Stimulated activated CD4-positive, alpha-beta T cell treated with anti-CD3 and anti-CD28 coated beads, Interleukin-4, amount 100 ng/mL, for 1 hour (primary cell): ENCODE measurements around the gene PUM2.
A peak's percentile ranks its signal among the peaks of the same experiment; 100 is the strongest.
"Not testable (repeated sequence)": the region's sequence is repeated elsewhere in the genome, so short reads cannot be mapped to it uniquely, and the experiment has no call there.

ENCODE experiments used
- DNase-seq: peaks from one replicate; pipeline ENCODE4 v3.0.0-alpha.2; 2020

PUM2 gene

DNA sequence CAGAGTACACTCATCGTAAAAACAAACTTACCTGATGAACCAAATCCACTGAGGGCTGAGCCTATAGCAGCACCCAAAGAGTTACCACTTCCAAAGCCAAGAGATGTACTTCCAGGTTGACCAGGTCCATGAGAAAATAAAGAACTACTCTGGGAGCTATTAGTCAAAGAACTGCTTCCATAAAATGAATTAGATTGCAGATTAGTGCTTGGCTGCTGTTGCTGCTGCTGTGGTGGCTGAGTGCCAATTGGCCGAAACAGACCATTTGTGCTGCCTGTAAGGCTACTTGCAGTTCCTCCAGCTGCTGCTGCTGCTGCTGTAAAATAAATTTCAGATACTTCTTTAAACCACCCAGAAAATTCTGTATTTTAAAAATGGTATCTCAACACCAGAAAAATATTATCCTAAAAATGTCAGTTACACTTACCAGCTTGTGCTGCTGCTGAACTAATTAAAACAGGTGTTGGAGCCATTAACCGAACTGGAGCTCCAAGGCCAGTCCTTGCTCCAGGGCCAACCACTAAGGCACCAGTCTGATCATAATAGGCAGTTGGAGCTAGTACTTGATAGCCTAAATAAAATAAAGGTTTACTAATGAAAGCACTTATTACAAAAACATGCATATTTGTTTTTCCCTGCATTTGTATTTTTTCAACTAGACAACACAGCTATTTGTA is 67.6 kb downstream of the PUM2 start:
- DNase-seq: no peak

DNA sequence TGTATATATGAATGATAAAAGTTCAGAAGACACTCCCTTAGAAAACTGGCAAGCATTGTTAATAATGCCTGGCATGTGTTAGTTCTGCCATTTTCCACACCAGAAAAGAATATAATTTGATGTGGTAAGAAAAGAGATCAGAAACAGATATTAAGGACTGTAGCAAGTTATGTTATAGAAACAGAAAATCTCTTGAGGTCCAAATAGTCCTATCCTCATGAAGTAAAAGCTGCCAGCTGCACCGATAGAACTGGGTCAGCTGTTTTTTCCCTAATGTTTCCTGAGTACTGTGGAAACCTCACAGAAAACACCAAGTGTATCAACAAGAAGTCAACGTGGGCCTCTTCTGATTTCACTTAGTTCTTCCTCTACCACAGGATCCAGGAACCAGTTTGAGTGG is 68.8 kb downstream of the PUM2 start:
- DNase-seq: no peak

DNA sequence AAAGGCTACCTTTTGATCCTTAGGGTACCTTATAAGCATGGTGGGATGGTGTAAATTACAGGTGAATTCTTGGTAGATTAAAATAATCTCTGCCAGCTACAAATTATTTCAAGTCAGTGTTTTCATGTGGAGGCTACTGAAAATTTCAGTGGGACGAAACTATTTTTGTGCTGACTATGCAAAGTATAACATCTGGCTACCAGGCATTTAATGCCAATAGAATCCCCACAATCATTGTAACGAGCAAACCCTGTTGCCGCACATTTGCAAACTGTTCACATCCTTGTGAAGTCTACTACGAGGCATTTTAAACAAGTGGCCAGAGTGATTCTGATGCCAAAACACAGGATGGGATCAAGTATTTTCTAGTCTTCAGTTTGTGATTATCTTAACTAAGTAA is 77.6 kb downstream of the PUM2 start:
- DNase-seq: no peak

DNA sequence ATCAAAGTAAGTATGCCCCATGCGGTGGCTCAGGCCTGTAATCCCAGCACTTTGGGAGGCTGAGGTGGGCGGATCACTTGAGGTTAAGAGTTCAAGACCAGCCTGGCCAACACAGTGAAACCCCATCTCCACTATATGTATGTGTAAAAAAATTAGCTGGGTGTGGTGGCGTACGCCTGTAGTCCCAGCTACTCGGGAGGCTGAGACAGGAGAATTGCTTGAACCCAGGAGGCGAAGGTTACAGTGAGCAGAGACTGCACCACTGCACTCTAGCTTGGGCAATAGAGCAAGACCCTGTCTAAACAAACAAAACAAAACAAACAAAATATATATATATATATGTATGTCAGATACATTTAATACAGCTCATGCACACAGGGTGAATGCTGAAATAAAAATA is 82.3 kb downstream of the PUM2 start:
- DNase-seq: not testable (repeated sequence)

DNA sequence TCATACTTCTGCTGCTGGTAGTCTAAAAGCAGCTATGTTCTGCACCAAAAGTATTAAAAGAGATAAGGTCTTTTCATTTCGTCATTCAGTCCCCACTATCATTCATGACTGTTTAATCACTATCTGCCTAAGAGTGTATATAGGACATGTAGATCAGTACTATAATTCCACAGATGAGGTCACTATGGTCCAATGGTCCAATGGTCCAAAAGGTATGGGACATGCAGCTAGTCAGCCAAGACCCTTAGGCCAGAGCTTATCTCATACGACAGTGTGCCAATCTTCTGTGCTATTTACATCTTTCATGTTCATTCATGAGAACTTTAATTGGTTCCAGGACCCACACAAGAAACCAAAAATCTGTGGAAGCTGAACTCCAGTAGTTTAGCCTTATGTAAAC is 83.1 kb downstream of the PUM2 start:
- no peak for DNase-seq

DNA sequence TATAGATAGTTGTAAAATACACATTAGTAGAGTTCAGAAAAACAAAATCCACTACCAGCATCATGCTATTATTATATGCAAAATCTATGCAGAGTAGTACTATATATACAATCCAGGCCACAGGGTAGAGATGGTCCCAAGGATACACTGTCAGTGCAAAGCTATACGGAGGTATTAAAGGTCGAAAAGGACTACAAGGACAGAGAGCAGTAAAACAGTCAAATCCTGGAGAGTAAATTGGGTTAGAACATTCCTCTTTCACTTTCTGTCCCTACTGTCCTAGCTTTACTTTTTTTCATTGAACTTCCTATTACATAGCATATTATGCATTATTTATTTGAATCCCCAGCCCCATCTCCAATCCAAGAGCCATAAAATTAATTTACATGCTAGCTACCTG is 86.0 kb downstream of the PUM2 start:
- DNase-seq: no peak

DNA sequence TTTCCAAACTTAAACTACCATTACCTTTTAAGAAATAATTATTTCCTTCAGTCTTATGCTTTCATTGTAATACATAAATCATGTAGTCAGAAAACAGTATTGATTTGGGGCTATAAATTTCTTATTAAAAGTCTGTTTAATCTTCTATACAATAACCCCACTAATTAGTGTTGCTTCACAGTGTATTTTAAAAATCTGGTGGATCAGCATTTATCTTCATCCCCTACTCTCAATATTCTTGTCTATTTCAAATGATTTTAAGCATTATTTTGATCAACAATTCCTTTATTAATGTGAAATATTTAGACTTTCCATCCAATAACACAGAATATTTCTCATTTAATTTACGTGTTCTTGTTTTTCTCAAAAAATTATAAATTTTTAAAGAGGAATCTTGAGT is 93.2 kb downstream of the PUM2 start:
- DNase-seq: no peak

DNA sequence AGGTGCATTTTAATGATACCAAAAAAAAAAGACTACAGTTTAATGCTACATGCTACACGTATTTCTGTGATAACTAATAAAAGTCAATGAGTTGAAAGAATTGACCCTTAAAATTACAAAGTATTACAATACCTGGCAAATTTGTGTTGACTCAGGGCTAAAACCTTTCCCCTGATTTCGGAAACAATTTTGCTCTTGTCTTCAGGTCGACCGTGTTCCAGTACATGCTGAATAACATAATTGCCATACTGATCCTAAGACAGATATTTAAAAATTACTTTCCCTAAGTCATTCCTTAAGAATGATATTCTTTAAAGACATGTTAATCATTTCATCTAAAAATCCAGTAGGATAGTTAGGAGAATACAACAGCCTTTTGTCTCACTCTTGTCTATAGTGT is 95.9 kb downstream of the PUM2 start:
- no peak for DNase-seq

DNA sequence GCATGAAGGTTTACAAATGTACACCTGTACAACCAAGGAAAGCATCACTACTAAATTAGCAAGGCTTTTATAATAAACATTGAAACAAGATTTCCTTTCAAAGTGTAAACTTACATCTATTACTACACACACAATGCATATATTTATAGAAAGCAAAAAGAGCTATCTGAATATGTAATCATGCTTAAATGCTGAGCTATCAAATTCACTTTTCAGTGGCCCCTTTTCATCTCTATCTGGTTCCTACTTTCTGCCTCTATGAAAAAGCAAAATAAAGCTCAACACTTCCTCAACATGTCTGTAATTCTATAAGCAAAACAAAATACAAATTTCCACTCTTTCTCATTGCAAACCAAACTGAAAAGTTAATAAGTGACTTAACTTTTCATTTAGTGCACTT is 100.2 kb downstream of the PUM2 start:
- no peak for DNase-seq

DNA sequence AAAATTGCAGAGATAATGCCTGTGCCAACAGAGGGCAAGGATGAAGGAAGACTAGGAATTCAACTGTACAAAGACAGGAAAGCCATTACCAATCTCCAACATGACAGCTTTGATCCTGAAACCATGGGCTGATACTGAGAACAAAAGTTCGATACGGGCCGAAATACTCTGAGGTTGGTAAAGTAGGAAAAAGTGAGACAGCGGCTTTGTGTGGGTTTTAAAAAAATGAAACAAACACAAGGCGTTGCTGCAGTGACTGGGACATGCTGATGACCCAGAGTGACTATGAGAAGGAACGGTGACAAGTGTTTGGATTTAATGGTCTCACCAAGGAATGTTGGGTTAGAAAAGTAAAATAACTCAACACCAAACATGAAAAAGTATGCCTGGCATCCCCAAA is 101.5 kb downstream of the PUM2 start:
- DNase-seq: no peak

DNA sequence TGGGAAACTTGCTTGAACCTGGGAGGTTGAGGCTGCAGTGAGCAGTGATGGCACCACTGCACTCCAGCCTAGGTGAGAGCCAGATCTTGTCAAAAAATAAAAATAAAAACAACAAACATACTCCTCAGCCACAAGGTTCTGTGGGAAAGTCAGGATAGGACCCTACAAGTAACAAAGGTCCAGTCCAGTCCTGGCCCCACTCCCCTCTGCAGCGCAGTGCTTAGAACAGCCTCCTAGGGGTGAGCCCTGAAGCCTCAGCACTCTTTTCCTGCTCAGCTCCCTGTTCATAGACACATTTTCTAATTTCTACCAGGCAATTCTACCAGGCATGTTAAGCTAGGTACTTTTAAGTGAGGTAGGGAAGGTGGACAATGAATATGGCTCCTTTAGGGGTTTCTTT is 103.6 kb downstream of the PUM2 start:
- DNase-seq: no peak

DNA sequence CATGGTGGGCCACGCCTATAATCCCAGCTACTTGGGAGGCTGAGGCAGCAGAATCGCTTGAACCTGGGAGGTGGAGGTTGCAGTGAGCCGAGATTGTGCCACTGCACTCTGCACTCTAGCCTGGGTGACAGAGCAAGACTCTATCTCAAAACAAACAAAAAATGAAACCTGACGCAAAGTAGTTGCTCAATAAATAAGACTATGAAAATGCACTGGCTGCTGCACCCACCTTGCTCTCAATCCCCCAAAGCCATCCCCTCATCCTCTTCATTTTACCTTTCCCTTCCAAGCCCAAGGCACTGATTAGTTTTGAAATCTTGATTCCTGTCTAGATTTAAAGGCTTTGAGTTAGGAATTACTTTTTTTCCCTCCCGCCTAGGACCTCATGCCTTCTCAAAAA is 107.0 kb downstream of the PUM2 start:
- not testable (repeated sequence) for DNase-seq

DNA sequence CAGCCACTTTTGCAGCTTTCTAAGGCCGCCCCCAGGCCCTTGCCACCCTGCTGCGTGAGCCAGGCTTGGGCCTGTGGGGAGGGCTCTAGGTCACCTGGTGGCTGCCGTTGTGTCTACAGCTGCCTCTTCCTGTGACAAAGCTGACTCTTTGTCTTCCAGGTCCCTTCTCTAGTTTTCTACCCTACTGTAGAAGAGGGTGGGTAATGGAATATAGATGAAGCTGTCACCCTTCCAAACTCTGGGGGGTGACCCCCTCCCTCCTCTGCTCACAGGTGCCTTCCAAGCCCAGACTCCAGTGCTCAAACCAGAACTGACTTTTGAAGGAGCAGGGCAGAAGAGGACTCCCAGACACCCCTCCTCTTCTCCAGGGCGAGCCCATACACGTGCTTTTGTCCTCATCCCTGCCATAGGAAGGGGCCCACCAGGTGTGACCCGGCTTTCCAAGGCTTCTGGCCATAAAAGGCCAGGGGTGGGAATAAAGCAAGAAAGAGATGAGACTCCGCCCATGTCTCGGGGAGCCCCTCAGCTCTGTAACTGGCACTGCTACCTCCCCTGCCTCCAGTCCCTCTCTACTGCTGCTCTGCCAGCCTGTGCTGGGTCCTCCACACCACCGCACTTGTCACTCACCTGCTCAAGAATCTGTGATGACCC is 107.8 kb downstream of the PUM2 start:
- DNase-seq: no peak

DNA sequence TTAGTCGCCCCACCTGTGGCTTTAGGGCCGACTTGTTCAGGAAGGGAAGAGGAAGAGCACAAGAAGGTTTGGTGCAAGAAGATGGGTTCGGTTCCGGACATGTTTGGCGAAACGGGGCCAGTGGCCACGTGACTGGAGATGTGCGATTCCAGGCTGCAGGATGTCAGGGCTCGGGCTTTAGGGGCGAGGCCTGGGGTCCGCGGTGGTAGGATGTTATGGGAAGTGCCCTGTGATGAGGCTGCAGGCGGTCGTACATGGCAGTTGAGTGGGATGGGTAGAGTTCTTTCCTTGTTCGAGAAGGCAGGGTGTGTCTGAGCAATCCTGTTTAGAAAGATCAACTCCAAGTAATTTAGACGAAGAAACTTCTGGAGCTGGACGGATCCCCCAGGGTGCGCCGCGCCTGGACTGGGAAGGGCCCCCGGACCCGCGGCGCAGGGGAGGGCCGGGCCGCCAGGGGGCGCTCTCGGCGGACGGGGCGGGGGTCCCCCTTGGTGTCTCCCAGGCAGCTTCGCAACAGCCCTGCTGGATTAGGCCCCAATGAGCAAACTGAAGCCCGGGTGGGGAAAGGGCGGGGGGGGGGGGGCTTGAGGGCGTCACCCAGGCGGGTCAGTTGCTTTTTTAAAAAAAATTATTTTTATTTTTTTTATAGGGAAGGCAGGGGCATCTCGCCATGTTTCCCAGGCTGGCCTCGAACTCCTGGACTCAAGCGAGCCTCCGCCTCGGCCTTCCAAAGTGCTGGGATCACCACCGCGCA is 108.5 kb downstream of the PUM2 start:
- DNase-seq: peak; percentile 35

DNA sequence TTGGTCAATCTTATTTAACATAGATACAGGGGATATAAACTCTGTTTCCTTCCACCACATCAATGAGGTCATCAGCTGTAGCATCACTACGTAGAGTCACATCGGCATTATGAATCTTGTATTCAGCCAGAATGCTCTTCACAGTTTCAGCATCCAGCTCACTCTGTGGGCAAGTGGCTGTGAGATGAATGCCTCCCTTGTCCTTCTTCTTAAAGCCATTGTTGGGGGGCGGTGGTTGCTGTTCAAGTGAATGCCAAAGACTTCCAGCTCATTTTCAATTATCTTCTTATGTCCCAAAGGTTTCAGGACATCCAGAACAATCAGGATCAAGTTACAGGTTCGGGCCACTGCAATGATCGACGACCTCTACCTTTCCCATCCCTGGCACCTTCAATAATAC is 110.4 kb downstream of the PUM2 start:
- DNase-seq: not testable (repeated sequence)

DNA sequence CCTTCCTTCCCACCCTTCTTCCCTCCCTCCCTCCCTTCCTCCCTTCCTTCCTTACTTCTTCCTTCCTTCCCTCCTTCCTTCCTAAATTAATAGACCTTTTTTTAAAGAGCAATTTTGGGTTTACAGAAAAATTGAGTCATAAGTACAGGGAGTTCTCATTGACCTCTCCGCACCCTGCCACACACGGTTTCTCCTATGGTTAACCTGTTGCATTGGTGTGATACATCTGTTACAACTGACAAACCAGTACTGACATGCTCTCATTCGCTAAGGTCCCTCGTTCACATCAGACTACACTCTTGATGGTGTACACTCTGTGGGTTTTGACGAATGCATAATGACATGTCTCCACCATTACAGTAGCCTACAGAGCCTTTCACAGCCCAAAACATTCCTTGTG is 114.1 kb downstream of the PUM2 start:
- no peak for DNase-seq

DNA sequence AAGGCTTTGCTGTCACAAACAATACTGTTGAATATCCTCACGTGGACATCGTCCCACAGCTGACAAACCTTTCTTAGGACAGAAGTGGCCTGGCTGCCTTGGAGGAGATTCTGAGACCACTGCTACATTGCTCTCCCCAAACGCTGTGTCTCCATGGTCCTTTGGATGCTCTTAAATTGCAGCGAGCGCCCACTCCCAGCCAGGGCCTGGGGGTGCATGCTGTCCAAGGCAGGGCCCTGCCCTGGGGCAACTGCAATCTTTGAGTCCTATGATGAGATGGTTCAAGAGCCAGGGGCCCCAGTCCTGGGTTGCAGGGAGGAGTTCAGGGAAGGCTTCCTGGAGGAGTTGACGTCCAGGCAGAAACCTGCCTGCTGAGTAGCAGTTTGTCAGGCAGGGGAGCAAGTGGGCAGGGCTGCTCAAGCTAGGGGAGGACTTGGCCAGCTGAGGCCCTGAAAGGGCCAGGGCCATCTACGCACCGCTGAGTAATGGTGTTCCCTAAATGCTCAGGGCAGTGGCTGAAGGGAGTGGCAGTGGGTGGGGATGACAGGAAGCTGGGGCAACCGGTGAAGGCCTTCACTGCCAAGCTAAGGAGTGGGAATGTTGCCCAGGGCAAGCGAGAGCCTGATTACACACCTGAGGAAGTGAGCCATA is 114.9 kb downstream of the PUM2 start:
- DNase-seq: no peak

DNA sequence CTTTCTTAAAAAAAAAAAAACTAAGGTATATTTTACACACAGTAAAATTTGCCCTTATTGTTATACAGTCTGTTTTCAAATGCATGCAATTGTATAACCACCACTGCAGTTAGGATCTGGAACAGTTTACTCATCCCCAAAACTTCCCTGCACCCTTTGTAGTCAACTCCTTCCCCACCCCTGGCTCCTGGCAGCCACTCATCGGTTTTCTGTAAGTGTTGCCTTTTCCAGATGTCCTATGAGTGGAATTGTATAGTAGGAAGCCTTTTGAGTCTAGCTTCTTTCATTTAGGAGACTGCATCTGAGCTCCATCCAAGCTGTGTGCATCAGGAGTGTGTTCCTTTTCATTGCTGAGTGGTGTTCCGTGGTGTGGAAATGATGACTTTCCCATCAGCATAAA is 116.0 kb downstream of the PUM2 start:
- not testable (repeated sequence) for DNase-seq

DNA sequence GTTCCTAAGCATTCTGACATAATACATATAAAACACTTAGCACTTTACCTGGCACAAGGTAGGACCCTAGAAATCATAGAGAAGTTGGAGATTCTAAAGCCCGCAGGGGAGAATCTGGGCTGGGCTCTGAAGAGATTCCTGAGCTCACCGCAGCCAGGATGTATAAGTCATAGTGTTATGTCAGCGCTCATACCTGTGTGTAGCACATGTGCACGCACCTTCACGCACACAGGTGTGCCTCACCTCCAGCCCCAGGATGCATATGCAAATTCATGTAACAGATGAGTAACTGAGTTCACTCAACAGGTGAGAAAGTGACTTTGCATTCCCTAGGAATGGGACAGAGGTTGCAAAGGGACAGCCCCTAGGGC is 117.8 kb downstream of the PUM2 start:
- DNase-seq: no peak

DNA sequence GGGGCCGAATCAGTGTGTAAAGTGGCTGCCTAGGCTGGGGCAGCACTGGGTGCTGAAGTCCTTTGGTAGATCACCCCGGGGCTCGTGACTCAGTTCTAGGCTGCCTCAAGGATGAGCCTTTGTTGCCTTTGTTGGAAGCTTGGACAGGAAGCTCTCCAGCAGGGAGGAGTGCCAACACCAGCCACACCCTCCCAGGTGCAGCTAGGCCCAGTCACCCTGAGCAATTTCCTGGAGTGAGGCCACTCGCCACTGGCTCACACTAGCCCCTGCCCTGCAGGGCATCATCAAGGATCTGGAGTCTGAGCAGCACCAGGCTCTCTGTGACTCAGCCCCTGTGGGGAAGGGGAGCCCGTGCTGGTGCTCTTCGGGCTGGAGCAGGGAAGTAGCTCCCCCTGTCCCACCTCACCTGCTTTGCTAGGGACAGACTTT is 119.0 kb downstream of the PUM2 start:
- DNase-seq: no peak

DNA sequence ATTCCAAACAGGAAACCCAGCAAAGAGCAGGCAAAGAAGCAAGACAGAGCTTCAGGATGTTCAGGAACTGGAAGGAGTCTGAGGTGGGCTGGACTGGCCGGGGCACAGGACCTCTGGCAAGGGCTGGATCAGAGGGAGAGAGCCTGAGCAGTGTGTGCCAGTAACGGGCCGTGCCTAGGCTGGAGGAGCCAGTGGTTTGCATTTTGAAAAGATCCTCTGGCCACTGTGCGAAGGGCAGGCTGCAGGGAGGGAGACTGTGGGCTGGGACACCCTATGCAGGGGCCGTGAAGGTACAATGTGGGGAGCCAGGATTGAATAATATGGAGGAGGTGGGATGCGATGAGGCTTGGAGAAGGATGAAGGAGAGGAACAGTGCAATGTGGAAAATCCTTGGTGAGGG is 119.5 kb downstream of the PUM2 start:
- DNase-seq: no peak

DNA sequence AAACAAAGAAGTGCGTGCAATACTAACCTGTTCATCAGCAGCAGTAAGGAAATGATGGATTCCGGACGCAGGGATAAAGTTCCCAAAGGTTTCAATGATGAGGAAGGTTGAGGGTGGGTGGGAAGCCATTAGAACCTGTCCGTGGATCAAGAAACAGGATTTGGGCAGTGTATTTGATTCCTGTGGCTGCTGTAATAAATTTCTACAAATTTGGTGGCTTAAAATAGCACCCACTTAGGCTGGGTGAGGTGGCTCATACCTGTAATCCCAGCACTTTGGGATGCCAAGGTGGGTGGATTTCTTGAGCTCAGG is 120.6 kb downstream of the PUM2 start:
- DNase-seq: no peak

DNA sequence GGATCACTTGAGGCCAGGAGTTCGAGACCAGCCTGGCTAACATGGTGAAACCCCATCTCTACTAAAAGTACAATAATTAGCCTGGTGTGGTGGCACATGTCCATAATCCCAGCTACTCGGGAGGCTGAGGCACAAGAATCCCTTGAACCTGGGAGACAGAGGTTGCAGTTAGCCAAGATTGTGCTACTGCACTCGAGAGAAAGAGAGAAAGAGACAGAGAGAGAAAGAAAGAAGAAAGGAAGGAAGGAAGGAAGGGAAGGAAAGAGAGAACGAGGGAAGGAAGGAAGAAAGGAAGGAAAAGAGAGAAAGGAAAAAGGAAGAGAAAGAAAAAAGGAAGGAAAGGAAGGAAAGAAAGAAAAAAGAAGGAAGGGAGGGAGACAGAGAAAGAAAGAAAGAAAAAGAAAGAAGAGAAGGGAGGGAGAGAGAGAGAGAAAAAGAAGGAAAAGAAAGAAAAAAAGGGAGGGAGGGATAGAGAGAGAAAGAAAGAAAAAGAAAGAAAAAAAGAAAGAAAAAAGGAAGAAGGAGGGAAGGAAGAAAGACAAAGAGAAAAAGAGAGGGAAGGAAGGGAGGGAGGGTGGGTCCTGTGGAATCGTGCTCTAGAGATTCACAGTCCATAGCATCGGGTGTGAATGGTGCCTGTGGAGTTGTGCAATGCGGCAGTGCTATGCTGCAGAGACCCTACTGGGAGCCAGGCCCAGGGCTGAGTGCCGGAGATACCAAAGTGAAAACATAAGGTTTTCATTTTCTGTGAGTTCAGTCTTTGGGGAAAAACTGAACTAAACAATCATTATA is 121.1 kb downstream of the PUM2 start:
- no peak for DNase-seq
